GM18873 (cell line): ENCODE data around the gene STEAP2.
"Not testable (repeated sequence)": the region's sequence is repeated elsewhere in the genome, so short reads cannot be mapped to it uniquely, and the experiment has no call there.

ENCODE experiments used
- ATAC-seq: cut with Tn5 transposase; IDR thresholded peaks from one replicate; pipeline ENCODE4 v1.9.1; 2021; ENCODE audit warnings: mild to moderate bottlenecking, moderate library complexity, moderate number of reproducible peaks; ENCODE audit not compliant: unreplicated experiment, low FRiP score

The STEAP2 gene

DNA sequence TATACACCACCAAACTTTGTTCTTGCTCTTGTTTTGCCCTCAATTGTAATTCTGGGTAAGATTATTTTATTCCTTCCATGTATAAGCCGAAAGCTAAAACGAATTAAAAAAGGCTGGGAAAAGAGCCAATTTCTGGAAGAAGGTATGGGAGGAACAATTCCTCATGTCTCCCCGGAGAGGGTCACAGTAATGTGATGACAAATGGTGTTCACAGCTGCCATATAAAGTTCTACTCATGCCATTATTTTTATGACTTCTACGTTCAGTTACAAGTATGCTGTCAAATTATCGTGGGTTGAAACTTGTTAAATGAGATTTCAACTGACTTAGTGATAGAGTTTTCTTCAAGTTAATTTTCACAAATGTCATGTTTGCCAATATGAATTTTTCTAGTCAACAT is 20.9 kb downstream of the STEAP2 start:
- no peak for ATAC-seq

DNA sequence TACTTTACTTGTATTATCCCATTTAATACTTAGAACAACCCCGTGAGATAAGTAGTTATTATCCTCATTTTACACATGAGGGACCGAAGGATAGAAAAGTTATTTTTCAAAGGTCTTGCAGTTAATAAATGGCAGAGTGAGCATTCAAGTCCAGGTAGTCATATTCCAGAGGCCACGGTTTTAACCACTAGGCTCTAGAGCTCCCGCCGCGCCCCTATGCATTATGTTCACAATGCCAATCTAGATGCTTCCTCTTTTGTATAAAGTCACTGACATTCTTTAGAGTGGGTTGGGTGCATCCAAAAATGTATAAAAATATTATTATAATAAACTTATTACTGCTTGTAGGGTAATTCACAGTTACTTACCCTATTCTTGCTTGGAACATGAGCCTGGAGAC is 22.0 kb downstream of the STEAP2 start:
- no peak for ATAC-seq

DNA sequence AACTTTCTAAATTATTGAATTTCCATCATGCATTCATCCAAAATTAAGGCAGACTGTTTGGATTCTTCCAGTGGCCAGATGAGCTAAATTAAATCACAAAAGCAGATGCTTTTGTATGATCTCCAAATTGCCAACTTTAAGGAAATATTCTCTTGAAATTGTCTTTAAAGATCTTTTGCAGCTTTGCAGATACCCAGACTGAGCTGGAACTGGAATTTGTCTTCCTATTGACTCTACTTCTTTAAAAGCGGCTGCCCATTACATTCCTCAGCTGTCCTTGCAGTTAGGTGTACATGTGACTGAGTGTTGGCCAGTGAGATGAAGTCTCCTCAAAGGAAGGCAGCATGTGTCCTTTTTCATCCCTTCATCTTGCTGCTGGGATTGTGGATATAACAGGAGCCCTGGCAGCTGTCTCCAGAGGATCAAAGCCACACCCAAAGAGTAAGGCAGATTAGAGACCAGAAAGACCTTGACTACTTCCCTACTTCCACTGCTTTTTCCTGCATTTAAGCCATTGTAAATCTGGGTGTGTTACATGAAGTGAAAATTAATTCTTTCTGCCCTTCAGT is 25.3 kb downstream of the STEAP2 start:
- ATAC-seq = no peak

DNA sequence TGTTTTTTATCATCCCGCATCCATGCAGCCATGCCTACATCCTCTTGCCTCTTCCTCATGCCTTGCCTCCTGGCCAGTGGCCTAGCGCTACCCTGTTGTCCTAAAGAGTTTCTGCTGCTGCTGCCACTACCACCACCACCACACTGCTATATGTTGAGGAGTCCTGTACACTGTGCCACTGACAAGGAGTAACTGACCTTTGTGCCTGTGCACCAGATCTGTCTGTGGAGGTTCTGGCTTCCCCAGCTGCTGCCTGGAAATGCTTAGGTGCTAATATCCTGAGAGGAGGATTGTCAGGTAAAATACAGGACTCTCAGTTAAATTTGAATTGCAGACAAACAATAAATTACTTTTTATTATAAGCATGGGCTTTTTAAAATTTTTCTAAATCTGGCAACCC is 26.5 kb downstream of the STEAP2 start:
- ATAC-seq = no peak

DNA sequence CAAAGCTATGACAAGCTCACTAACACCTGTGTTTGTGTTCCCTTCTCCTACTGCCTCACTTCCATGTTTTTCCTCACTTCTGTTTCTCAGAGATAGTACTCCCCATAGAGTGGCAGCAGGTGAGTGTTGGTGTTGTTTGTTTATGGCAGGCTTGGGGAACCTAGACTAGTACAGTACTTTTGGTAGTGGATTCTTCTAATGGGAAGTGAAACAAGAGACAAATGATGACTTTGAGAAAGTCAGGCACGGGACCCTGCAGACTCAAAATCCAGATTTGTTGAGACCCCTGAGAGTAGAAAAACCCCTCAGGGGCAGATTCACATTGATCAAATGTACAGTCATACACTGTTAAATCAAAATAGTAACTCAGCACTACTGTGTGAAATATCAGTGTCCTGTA is 27.0 kb downstream of the STEAP2 start:
- ATAC-seq = no peak

DNA sequence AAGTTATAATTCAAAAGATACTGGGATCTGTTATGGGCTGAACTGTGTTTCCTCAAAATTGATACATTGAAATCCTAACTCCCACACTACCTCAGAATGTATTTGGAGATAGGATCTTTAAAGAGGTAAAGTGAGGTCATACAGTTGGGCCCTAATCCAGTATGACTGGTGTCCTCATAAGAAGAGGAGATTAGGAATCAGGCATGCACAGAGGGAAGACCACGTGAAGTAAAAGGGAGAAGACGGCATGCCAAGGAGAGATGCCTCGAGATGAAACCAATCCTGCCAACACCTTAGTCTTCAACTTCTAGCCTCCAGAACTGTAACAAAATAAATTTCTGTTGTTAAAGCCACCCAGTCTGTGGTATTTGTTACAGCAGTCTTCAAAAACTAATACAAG is 27.5 kb downstream of the STEAP2 start:
- no peak for ATAC-seq

DNA sequence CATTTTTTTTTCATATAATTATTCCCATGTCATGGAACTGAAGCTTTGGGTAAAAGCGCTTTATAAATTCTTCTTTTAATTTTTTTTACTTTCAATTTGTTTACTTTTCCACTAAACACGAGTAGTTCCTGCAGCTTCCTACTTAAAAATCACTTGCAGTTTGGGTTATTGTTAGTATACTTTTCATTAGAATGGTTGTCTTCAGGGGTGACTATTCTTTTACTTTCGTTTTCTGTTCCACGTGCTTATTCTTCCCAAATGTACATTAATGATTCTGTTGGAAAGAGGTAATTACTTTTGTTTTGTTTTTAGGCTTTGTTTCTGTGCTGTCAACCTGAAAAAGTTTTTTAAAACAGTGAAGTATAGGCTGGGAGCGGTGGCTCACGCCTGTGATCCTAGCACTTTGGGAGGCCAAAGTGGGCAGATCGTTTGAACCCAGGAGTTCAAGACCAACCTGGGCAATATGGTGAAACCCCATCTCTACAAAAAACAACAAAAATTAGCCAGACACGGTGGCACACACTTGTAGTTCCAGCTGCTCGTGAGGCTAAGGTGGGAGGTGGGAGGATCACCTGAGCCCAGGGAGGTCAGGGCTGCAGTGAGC is 28.2 kb downstream of the STEAP2 start:
- no peak for ATAC-seq

DNA sequence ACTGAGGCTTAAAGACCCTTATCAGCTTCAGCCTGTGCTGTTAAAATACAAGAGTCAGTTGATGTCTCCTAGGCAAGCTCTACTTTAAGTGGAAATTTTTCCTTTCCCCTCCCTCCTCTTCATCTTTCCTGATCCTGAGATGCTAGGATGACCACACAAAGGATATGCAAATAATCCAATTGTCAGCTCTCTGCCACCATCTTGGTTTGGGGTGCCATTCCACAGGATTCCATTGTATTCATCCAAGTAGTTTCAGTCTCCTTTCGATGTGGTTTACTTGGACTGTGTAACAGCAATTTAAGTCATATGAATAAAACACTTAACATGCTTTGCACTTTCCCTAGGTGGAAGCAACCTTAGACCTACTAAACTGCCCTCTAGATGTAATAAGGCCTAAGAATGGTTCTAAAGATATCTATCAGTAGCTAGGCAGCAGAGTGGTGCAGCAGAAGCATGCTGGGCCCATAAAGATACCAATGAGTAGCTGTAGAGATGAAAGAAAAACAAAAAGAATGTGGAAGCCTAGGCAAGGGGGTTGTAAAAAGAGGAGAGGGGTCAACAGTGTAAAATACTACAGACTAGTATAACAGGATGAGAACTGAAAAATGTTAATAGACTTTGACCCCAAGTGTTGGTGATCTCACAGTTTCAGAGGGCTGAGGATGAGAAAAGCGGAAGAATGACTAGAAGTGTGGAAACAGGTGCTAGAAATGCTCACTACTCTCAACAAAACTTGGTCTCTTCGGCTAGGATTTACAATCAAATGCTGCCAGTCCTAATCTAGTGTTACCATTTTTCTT is 31.0 kb downstream of the STEAP2 start:
- no peak for ATAC-seq

DNA sequence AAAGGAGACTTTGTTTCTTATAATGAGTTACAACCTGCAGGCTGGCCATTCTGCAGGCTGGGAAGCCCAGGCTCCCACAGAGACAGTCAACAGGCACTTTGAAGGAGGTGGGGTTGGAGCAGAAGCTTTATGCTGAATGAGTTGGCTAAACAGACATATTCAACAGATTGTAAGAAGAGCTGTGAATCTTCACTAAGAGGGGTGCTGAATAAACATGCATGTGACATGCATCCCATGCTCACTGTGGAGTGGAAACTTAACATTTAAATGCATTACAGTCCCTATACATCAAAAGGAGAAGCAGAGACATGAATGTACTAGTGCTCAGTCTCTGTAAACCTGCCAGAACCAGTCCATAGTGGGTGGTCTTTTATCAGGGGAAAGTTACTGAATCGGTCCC is 32.0 kb downstream of the STEAP2 start:
- no peak for ATAC-seq

DNA sequence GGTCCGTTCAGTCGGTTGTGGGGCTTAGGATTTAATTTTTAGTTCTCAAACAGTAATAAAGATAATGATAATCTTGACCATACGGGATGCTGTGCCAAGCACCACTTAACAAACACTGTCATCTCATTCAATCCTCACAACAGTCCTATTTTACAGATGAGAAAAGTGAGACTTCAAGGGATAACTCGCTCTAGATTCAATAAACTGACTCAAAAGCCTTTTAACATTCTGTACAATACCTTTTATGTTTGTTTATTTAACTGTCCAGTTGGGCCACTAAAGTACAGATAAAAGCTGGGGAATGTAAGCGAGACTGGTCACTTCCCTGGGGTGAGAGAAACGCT is 33.0 kb downstream of the STEAP2 start:
- ATAC-seq = no peak

DNA sequence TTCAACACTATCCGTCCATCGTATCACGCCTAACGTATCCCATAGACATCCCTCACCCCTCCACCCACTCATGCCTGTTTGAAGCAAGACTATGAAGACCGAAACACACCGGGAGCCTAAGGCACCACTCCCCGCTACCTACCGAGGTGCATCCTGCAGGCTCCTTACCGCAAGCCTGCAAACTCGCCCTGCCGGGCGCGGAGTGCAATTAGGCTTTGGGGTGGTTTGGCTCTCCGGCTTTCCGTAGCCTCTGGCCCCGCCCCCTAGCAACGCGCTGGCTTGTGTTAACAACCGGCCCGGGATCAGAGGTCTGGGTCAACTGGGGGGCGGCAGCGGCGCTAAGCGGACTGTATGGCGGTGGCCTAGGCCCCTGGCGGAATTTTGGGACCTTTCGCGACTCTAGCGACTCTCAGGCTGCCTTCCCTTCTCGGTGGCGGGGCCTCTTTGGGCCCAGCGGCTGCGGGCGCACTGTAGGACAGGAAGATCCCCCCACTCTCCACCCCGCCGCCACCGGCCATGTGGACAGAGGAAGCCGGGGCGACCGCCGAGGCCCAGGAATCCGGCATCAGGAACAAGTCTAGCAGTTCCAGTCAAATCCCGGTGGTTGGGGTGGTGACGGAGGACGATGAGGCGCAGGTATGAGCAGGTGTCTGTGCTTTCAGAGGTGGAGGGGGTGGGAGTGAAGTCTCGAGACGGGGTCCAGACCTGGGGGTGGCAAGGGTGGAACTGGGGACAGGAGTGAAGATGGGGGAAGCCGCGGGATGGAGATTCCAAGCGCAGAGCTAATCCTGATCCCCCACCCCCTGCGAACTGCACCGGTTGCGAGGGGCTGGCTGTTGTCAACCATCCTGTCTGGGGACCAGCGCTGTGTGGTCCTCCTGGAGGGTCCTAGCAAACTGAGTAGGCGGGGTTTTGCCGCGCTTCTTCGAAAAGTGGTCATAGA is 33.6 kb downstream of the STEAP2 start, which contains the start of gene CFAP69:
Gene CFAP69 (plus strand): TSS at position 266 of the 943 bp plus-strand sequence. CDS start 251 bp downstream, at position 517.
- ATAC-seq = peak; percentile 92

DNA sequence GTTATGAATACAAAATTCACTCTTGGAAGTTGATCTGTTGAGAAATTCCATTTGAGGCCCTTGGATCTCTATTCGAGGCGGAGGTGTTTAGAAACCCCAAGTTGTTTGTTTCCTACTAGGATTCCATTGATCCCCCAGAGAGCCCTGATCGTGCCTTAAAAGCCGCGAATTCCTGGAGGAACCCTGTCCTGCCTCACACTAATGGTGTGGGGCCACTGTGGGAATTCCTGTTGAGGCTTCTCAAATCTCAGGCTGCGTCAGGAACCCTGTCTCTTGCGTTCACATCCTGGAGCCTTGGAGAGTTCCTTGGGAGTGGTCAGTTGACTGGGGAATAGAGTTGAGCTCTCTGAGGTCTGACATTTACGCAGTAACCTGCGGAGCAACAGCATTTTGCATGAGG is 34.6 kb downstream of the STEAP2 start:
- no peak for ATAC-seq

DNA sequence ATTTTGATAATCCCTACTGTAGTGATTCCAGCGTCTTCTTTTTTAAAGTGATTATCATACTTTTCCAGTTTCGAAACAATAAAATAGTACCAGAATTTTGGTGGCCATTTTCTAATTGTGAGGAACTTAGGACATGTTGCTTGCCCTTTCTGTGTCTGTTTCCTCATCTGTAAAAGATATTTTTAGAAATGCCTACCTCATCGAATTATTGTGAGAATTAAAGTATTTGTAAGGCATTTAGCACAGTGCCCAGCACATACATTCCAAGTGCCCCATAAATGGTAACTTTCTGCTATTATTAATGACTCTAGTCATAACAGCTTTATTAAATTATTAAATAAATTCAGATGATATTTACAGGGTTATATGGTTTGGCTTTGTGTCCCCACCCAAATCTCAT is 37.2 kb downstream of the STEAP2 start:
- no peak for ATAC-seq

DNA sequence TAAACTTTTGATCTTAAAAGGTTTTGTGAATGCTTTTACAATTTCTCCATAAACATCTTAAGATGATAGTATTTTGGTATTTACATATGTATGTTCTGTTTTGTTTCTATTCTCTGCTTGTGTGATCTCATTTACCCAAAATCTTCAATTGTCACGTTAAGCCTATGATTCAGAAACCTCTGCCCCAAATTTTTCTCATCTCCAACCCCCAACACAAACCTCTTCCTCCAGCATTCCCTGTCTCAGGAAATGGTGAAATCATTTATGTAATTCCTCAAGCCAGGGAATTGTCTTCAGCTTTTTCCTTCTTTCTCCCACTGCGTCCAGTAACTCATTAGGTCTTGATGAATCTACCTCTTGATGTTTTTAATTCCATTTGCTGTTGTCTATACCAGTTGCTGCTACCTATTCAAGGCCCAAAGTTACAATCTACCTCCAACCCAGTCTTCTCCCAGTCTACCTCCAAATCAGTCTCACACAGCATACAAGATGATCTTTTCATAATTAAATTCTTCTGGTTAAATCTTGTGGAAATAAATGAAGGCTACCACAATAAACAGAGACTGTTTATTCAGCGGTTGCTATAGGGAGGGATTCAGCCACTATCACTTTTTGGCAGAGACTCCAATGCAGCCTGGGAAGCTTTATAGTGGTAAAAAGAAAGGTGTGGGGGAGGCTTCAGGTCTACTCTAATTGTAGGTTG is 39.2 kb downstream of the STEAP2 start:
- ATAC-seq = no peak

DNA sequence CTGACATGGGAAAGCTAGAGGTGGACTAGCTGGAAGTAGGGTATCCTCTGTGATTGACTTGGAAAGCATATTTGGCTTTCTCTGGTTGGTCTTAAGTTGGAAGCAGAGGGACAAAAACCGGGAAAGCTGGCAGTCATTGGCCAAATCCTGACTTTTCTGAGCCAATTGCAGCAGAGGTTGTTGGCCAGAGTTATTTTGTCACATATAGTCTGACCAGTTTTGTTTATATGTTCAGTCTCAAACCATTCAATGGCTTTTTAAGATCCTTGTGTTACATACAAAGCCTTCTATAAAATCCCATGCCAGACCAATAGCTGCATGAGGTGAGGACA is 39.7 kb downstream of the STEAP2 start:
- ATAC-seq = no peak

DNA sequence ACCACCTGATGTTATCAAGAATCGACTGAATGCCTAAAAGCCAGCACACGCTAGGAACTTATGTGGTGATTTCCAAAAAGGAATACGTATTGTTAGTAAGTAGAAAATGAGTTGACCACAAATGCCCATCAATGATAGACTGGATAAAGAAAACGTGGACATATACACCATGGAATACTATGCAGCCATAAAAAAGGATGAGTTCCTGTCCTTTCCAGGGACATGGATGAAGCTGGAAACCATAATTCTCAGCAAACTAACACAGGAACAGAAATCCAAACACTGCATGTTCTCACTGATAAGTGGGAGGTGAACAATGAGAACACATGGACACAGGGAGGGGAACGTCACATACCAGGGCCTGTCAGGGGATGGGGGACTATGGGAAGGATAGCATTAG is 44.5 kb downstream of the STEAP2 start:
- ATAC-seq = not testable (repeated sequence)

DNA sequence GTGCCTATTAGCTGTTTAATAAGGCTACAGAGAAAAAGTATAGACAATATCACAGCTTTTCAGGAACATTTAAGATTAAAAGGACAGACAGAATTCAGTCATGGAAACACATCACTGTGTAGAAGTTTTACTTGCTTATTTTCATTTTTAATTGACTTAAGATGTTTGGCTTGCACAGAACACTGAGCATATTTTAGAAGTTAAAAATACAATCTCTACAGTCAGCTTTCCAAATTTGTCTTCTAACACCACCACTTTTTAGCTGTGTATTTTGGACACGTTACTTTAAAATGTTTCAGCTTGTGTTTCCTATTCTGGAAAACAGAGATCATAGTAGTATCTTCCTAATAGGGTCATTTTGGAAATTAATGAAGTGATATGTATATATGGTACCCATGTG is 45.2 kb downstream of the STEAP2 start:
- ATAC-seq = no peak

DNA sequence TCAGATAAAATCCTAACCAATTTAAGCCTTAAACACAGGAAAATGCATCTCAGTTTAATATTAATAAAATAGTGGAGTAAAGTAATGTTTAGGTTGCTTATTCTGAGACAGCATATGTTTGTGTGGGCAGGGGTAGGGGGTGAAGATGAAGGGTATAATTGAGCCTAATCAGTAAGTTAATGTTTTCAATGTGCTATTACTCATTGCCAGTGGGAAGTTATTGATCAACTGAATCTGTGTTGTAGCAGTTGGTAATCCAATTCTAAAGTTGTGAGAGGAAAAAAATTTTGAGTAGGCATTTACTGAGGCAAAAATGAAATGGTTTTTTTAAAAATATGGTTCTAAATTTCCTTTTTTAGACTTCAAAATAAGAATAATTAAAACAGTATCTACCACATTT is 49.9 kb downstream of the STEAP2 start:
- ATAC-seq = no peak

DNA sequence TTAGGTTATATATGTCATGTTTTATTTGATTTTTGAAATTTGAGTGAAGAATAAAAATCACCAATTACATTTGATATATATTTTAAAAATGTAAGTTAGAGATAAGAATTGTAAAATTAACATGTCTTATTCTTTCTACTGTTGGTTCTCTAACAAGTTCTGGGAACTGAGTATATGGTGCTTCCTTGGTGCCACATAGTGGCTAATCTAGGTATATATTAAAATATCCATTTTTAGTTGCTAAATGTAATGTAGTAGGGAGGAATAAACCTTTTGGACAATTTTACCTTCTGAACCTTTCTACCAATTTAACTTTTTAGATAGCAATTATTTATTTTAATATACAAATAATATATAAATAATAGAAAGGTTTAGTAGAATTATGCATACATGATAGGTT is 50.9 kb downstream of the STEAP2 start:
- ATAC-seq = peak; percentile 75

DNA sequence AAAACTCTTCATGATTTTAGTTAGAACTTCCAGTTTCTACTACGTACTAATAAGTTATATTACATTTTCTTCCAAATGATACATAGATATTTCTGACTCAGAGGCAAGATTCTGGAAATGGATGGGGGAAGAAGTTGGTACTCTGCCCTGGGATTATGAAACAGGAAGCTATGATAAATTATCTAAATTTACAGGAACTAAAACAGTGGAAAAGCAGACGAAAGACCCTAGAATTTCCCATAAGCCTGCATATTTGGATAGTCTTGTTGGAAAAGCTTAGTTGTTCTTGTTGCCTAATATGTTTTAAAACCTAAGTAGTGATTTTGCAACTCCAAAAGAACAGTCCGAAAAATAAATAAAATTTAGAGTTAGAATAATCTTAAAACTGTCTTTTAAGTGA is 55.3 kb downstream of the STEAP2 start:
- ATAC-seq = no peak
